Ishikawa (cell line): ENCODE data around the gene RPL19.

Experiments
- CREB1 ChIP-seq: IDR thresholded peaks from 2 replicates; pipeline ENCODE4 v1.6.1; 2012; ENCODE audit warnings: low read depth
- EGR1 ChIP-seq: IDR thresholded peaks from 2 replicates; pipeline ENCODE4 v1.6.1; 2012
- EP300 ChIP-seq: IDR thresholded peaks from 2 replicates; pipeline ENCODE4 v1.6.1; 2012; ENCODE audit warnings: borderline replicate concordance
- FOXM1 ChIP-seq: IDR thresholded peaks from 2 replicates; pipeline ENCODE4 v1.6.1; 2012; ENCODE audit warnings: low read depth, borderline replicate concordance
- MAX ChIP-seq: IDR thresholded peaks from 2 replicates; pipeline ENCODE4 v1.6.1; 2012
- NFIC ChIP-seq: IDR thresholded peaks from 2 replicates; pipeline ENCODE4 v1.6.1; 2012
- RAD21 ChIP-seq: IDR thresholded peaks from 2 replicates; pipeline ENCODE4 v1.6.1; 2012; ENCODE audit warnings: low read depth
- TAF1 ChIP-seq: IDR thresholded peaks from 2 replicates; pipeline ENCODE4 v1.6.1; 2012; ENCODE audit warnings: low read depth, mild to moderate bottlenecking
- TCF12 ChIP-seq: IDR thresholded peaks from 2 replicates; pipeline ENCODE4 v1.6.1; 2012; ENCODE audit warnings: low read depth
- TEAD4 ChIP-seq: IDR thresholded peaks from 2 replicates; pipeline ENCODE4 v1.6.1; 2012
- USF1 ChIP-seq: IDR thresholded peaks from 2 replicates; pipeline ENCODE4 v1.6.1; 2012
- YY1 ChIP-seq: IDR thresholded peaks from 2 replicates; pipeline ENCODE4 v1.6.1; 2012; ENCODE audit warnings: low read depth
- ZBTB7A ChIP-seq: IDR thresholded peaks from 2 replicates; pipeline ENCODE4 v1.6.1; 2012; ENCODE audit warnings: low read depth
- TF ChIP-seq, protein P1 (sequence below): IDR thresholded peaks from 2 replicates; pipeline ENCODE4 v1.6.1; 2012; ENCODE audit warnings: low read depth, mild to moderate bottlenecking

- no peak for TF ChIP-seq RAD21
- no peak for TF ChIP-seq FOXM1
- TF ChIP-seq, protein P1, sequence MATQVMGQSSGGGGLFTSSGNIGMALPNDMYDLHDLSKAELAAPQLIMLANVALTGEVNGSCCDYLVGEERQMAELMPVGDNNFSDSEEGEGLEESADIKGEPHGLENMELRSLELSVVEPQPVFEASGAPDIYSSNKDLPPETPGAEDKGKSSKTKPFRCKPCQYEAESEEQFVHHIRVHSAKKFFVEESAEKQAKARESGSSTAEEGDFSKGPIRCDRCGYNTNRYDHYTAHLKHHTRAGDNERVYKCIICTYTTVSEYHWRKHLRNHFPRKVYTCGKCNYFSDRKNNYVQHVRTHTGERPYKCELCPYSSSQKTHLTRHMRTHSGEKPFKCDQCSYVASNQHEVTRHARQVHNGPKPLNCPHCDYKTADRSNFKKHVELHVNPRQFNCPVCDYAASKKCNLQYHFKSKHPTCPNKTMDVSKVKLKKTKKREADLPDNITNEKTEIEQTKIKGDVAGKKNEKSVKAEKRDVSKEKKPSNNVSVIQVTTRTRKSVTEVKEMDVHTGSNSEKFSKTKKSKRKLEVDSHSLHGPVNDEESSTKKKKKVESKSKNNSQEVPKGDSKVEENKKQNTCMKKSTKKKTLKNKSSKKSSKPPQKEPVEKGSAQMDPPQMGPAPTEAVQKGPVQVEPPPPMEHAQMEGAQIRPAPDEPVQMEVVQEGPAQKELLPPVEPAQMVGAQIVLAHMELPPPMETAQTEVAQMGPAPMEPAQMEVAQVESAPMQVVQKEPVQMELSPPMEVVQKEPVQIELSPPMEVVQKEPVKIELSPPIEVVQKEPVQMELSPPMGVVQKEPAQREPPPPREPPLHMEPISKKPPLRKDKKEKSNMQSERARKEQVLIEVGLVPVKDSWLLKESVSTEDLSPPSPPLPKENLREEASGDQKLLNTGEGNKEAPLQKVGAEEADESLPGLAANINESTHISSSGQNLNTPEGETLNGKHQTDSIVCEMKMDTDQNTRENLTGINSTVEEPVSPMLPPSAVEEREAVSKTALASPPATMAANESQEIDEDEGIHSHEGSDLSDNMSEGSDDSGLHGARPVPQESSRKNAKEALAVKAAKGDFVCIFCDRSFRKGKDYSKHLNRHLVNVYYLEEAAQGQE = no peak
- no peak for TF ChIP-seq USF1
- no peak for TF ChIP-seq ZBTB7A
- no peak for TF ChIP-seq EP300
- TF ChIP-seq TEAD4 = no peak
- TF ChIP-seq MAX = no peak
- TF ChIP-seq YY1 = no peak
- no peak for TF ChIP-seq EGR1
- no peak for TF ChIP-seq NFIC
- TF ChIP-seq TCF12 = no peak
- no peak for TF ChIP-seq TAF1
- no peak for TF ChIP-seq CREB1
Measured at GRCh38 chr17:39205112-39205526, 5.0 kb downstream of the RPL19 start.
